Smooth muscle cell (in vitro differentiated cells): ENCODE measurements around the gene POU5F1. TPM values are rescaled to one million over a fixed set of nuclear protein-coding genes. Genes with fewer than 3 reads are reported as not detected.

Source experiments
- DNase-seq: peaks from one replicate; lab custom pipeline; 2025; ENCODE audit not compliant: unreplicated experiment; lab: John Stamatoyannopoulos, UW
- H2AFZ ChIP-seq: fragments of 200-600 bp; sonication (generic); 2 replicates; pipeline ENCODE4 v1.6.0; 2016; ENCODE audit warnings: antibody characterized with exemption, low read depth, mild to moderate bottlenecking
- H3F3A ChIP-seq: fragments of 200-600 bp; sonication (generic); 2 replicates; pipeline ENCODE4 v1.6.0; 2017; ENCODE audit warnings: antibody characterized with exemption, low read depth
- H3K27ac ChIP-seq: fragments of 200-600 bp; sonication (generic); 2 replicates; pipeline ENCODE4 v1.5.1; 2016; ENCODE audit warnings: low read depth, mild to moderate bottlenecking
- H3K27me3 ChIP-seq: fragments of 200-600 bp; sonication (generic); 2 replicates; pipeline ENCODE4 v1.6.1; 2016; ENCODE audit warnings: low read depth, mild to moderate bottlenecking
- H3K36me3 ChIP-seq: fragments of 200-600 bp; sonication (generic); 2 replicates; pipeline ENCODE4 v1.5.1; 2016; ENCODE audit warnings: low read depth
- H3K4me1 ChIP-seq: fragments of 200-600 bp; sonication (generic); 2 replicates; pipeline ENCODE4 v1.5.1; 2016; ENCODE audit warnings: low read depth
- H3K4me2 ChIP-seq: fragments of 200-600 bp; sonication (generic); 2 replicates; pipeline ENCODE4 v1.6.0; 2016; ENCODE audit warnings: mild to moderate bottlenecking
- H3K4me3 ChIP-seq: fragments of 200-600 bp; sonication (generic); 2 replicates; pipeline ENCODE4 v1.5.1; 2016; ENCODE audit warnings: mild to moderate bottlenecking
- H3K79me2 ChIP-seq: fragments of 200-600 bp; sonication (generic); 2 replicates; pipeline ENCODE4 v1.6.0; 2016; ENCODE audit warnings: low read depth, mild to moderate bottlenecking
- H3K9ac ChIP-seq: fragments of 200-600 bp; sonication (generic); 2 replicates; pipeline ENCODE4 v1.6.0; 2016; ENCODE audit warnings: low read depth
- H3K9me3 ChIP-seq: fragments of 200-600 bp; sonication (generic); replicated peaks from 2 replicates; pipeline ENCODE4 v1.5.1; 2016; ENCODE audit warnings: low read depth
- H4K20me1 ChIP-seq: fragments of 200-600 bp; sonication (generic); 2 replicates; pipeline ENCODE4 v1.6.0; 2016; ENCODE audit warnings: low read depth
- CTCF ChIP-seq: fragments of 200-600 bp; sonication (generic); IDR thresholded peaks from 2 replicates; pipeline ENCODE4 v1.5.1; 2017; ENCODE audit warnings: borderline replicate concordance, mild to moderate bottlenecking, antibody characterized with exemption; ENCODE audit not compliant: insufficient read depth, poor library complexity, severe bottlenecking
- WGBS: methylation state at CpG from one replicate; pipeline ENCODE4 v1.1.7; 2016; ENCODE audit warnings: low lambda C conversion rate; 5-methylcytosine and 5-hydroxymethylcytosine counted together
- polyA plus RNA-seq: library from polyadenylated mRNA; unstranded; fragments of >200 nt; fragmentation: Nextera tagmentation; extraction: Ambion mirVana; gene quantifications from 2 replicates; pipeline ENCODE4 v1.2.1, GENCODE V29; 2016
- total RNA-seq: library from RNA; depleted of rRNA; stranded (reverse); fragments of >200 nt; gene quantifications from 2 replicates; pipeline ENCODE4 v1.2.3, GENCODE V29; 2014

Gene POU5F1
- total and polyA plus RNA-seq, 2 experiments from 2014 or later, result not detected

DNA sequence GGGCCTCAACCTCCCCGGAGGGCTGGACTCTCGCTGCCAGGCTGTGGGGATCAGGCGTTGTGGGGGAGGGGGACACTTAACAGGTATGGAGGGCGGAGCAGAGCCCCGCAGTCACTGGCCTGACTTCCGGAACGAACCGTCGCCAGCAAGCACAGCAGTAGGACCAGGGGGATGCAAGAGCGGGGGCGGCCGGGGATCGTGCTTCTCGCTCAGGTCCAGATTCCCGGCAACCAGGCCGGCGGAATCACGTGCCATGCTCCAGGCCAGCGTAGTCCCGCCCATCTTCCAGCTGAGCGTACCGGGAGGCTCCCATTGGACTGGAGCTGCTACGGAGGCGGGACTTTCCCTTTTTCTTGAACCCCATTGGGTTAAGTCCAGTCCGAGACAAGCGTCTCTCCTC is 10.0 kb upstream of the POU5F1 start:
- H3K4me1 ChIP-seq, result no peaks in the 10 kb centered on the region
- no peaks in the 10 kb centered on the region for H3K9me3 ChIP-seq
- H3K4me3 ChIP-seq, result no peak overlapping the region
- no peak overlapping the region for H2AFZ ChIP-seq
- 93% methylated on average over 26 of the region's 26 CpGs for WGBS
- H3F3A ChIP-seq, result no peaks in the 10 kb centered on the region
- H3K27ac ChIP-seq, result no peak overlapping the region
- no peak overlapping the region for H3K4me2 ChIP-seq
- H3K79me2 ChIP-seq, result no peaks in the 10 kb centered on the region
- no peak for TF ChIP-seq CTCF
- H3K36me3 ChIP-seq, result no peaks in the 10 kb centered on the region
- no peaks in the 10 kb centered on the region for H3K27me3 ChIP-seq
- DNase-seq, result no peak
- H4K20me1 ChIP-seq, result no peaks in the 10 kb centered on the region
- H3K9ac ChIP-seq, result no peak overlapping the region

DNA sequence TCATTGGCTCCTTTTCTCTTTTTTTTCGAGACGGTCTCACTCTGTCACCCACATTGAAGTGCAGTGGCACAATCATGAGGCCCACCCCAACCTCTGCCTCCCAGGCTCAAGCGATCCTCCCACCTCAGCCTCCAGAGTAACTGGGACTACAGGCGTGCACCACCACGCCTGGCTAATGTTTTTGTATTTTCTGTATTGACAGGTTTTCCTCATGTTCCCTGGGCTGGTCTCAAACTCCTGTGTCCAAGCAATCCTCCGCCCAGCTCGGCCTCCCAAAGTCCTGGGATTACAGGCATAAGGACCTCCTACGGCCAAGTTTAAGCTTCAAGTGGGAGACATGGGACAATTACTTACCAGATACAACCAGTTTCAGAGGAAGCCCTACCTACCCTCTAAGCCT is 9.4 kb upstream of the POU5F1 start:
- H3K9me3 ChIP-seq, result no peaks in the 10 kb centered on the region
- no peak overlapping the region for H2AFZ ChIP-seq
- no peak for TF ChIP-seq CTCF
- no peak overlapping the region for H3K4me2 ChIP-seq
- H4K20me1 ChIP-seq, result no peaks in the 10 kb centered on the region
- H3K27ac ChIP-seq, result no peak overlapping the region
- H3K4me3 ChIP-seq, result no peak overlapping the region
- DNase-seq, result no peak
- no peaks in the 10 kb centered on the region for H3K4me1 ChIP-seq
- 98% methylated on average over 8 of the region's 8 CpGs for WGBS
- H3K9ac ChIP-seq, result no peak overlapping the region
- H3K36me3 ChIP-seq, result no peaks in the 10 kb centered on the region
- H3F3A ChIP-seq, result no peaks in the 10 kb centered on the region
- no peaks in the 10 kb centered on the region for H3K27me3 ChIP-seq
- H3K79me2 ChIP-seq, result no peaks in the 10 kb centered on the region

- no peaks in the 10 kb centered on the region for H4K20me1 ChIP-seq
- H2AFZ ChIP-seq, result no peak overlapping the region
Observed at GRCh38 chr6:31179042-31179386, 8.5 kb upstream of the POU5F1 start.

More at GRCh38 chr6:31179042-31179386, 8.5 kb upstream of the POU5F1 start:
- WGBS, result 81% methylated on average over 4 of the region's 4 CpGs
- Histone ChIP-seq H3K4me1 (no peaks in the 10 kb centered on the region), H3K27ac (no peak overlapping the region), H3K4me3 (no peak overlapping the region), H3K9ac (no peak overlapping the region), H3K27me3 (no peaks in the 10 kb centered on the region), H3K9me3 (no peaks in the 10 kb centered on the region), H3F3A (no peaks in the 10 kb centered on the region), H3K79me2 (no peaks in the 10 kb centered on the region), H3K36me3 (no peaks in the 10 kb centered on the region), H3K4me2 (no peak overlapping the region)
- DNase-seq, result no peak
- TF ChIP-seq CTCF, result no peak
